Measurements from ENCODE around the gene SYNDIG1.
A peak's percentile ranks its signal among the peaks of the same experiment; 100 is the strongest.

The SYNDIG1 gene

GRCh38 chr20:24449026-24449720 is 20.3 kb upstream of the SYNDIG1 start:
- DNase-seq, result no peak

GRCh38 chr20:24450177-24450576 is 19.3 kb upstream of the SYNDIG1 start:
- DNase-seq, result no peak

- no peak for DNase-seq
Observed at GRCh38 chr20:24450624-24451376, 18.6 kb upstream of the SYNDIG1 start.

- DNase-seq, result no peak
Observed at GRCh38 chr20:24451428-24451827, 18.0 kb upstream of the SYNDIG1 start.

- DNase-seq, result no peak
Observed at GRCh38 chr20:24452016-24452415, 17.4 kb upstream of the SYNDIG1 start.

GRCh38 chr20:24452498-24453127 is 16.8 kb upstream of the SYNDIG1 start:
- DNase-seq, result no peak

GRCh38 chr20:24453869-24454268 is 15.6 kb upstream of the SYNDIG1 start:
- no peak for DNase-seq

GRCh38 chr20:24455081-24455480 is 14.3 kb upstream of the SYNDIG1 start:
- no peak for DNase-seq

GRCh38 chr20:24456398-24456781 is 13.0 kb upstream of the SYNDIG1 start:
- DNase-seq, result no peak

- no peak for DNase-seq
Observed at GRCh38 chr20:24458436-24458835, 11.0 kb upstream of the SYNDIG1 start.

GRCh38 chr20:24459733-24460132 is 9.7 kb upstream of the SYNDIG1 start:
- DNase-seq, result no peak

- no peak for DNase-seq
Observed at GRCh38 chr20:24460712-24461111, 8.7 kb upstream of the SYNDIG1 start.

GRCh38 chr20:24461848-24462247 is 7.6 kb upstream of the SYNDIG1 start:
- DNase-seq, result no peak

GRCh38 chr20:24462460-24463010 is 6.9 kb upstream of the SYNDIG1 start:
- DNase-seq, result no peak

- DNase-seq, result no peak
Observed at GRCh38 chr20:24465159-24465558, 4.3 kb upstream of the SYNDIG1 start.

- DNase-seq, result peak; percentile 7
Observed at GRCh38 chr20:24465730-24466129, 3.7 kb upstream of the SYNDIG1 start.

GRCh38 chr20:24468401-24469115 is 871 bp upstream of the SYNDIG1 start:
- no peak for DNase-seq

- no peak for DNase-seq
Observed at GRCh38 chr20:24469894-24470745, 691 bp downstream of the SYNDIG1 start.

GRCh38 chr20:24470746-24471582 is 1.5 kb downstream of the SYNDIG1 start:
- no peak for DNase-seq

- no peak for DNase-seq
Observed at GRCh38 chr20:24472426-24472825, 3.0 kb downstream of the SYNDIG1 start.
